IPS DF 6.9 (cell line): ENCODE measurements around the gene SRA1.

Source experiments
- DNase-seq: peaks from one replicate; pipeline ENCODE4 v3.0.0-alpha.2; 2013; ENCODE audit warnings: low read depth, low spot score
- H3K27ac ChIP-seq: one replicate; pipeline ENCODE4 v1.5.1; 2013; ENCODE audit warnings: low read length, control low read depth
- H3K27me3 ChIP-seq: 2 replicates; pipeline ENCODE4 v1.6.1; 2013; ENCODE audit warnings: mild to moderate bottlenecking, low read length; ENCODE audit not compliant: control insufficient read depth, insufficient read depth
- H3K36me3 ChIP-seq: 2 replicates; pipeline ENCODE4 v1.6.1; 2013; ENCODE audit warnings: low read length; ENCODE audit not compliant: control insufficient read depth, insufficient read depth
- H3K4me1 ChIP-seq: 2 replicates; pipeline ENCODE4 v1.6.1; 2013; ENCODE audit warnings: low read length; ENCODE audit not compliant: control insufficient read depth, insufficient read depth
- H3K4me3 ChIP-seq: 2 replicates; pipeline ENCODE4 v1.5.1; 2013; ENCODE audit warnings: mild to moderate bottlenecking, low read length
- H3K9me3 ChIP-seq: 2 replicates; pipeline ENCODE4 v1.6.1; 2013; ENCODE audit warnings: low read length, inconsistent platforms; ENCODE audit not compliant: control insufficient read depth, insufficient read depth
- WGBS: extraction: QIAGEN DNeasy Blood & Tissue Kit; methylation state at CpG from one replicate; pipeline ENCODE4 v1.1.7; 2013; ENCODE audit warnings: mixed read lengths, missing lambda C conversion rate; ENCODE audit not compliant: insufficient read length, insufficient coverage; 5-methylcytosine and 5-hydroxymethylcytosine counted together

The SRA1 gene

DNA sequence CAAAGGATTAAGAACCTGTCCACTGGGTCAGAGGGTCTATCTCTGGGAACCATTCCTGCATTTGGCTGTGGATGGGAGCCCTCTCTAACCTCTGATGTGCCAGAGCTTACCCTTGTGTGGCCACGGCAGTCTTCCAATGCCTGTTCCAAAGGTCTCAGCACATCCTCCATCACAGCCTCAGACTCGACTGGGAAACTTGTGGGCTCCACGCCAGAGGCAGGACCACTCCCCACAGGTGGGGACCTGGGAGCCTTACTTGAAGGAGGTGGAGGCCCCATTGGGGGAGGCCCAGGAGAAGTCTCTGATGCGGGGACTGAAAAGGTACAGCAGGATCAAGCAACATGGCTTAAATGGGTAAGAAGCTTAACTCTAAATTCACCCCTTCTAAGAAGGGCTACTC lies 5.4 kb downstream of the SRA1 start:
- Histone ChIP-seq H3K27ac (no peak overlapping the region), H3K36me3 (peaks cover 15% of the 10 kb centered on the region; the same call in 1 of the 2 replicates), H3K4me1 (peaks cover 3% of the 10 kb centered on the region; the same call in 1 of the 2 replicates), H3K9me3 (no peaks in the 10 kb centered on the region), H3K4me3 (no peak overlapping the region), H3K27me3 (no peaks in the 10 kb centered on the region)
- no peak for DNase-seq
- no CpG with 5 or more reads among the region's 4 CpGs for WGBS

DNA sequence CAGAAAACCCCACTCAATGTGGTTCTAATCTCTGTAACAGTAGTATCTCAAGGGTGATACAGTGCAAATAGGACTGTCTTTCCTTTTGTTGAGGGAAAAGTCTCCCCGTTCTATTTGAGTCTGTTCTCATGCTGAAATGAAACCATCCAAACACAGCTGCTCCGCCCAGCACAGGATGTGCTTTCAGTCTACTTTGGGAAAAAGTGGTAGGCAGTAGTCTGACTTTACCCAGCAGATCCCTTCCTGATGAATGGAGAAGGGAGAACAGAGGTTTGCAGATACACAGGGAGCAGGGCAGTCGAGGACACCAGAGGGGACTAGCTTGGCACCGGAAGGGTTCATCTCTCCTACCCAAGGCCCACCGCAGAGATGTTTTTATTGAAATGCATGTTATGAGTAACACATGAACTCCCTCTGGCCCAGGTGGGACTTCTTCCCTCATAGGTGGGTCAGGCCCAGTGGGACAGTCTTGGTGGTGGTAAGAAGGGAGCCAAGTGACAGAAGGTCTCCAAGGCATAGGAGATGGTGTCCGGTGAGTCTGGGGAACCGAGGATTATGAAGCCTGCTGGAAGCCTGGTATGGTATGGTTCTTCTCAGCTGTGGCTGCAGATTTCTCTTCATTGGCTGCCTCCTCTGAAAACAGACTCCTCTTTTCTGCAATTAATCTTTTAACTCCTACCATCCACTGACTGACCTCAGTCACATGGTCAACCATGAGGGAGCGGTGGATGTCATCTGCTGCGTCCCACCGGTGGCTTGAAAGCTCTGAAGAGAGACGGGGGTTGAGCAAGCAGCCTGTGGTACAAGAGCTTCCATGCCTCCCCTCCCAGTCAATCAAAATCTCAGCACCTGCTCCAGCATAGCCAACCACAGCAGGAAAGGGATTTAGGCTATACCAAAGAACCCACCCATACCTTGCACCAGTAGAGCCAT lies 6.9 kb downstream of the SRA1 start:
- Histone ChIP-seq H3K4me3 (no peak overlapping the region), H3K4me1 (peaks cover 3% of the 10 kb centered on the region; the same call in 1 of the 2 replicates), H3K27ac (no peak overlapping the region), H3K9me3 (no peaks in the 10 kb centered on the region), H3K36me3 (peaks cover 15% of the 10 kb centered on the region; the same call in 1 of the 2 replicates), H3K27me3 (no peaks in the 10 kb centered on the region)
- no CpG with 5 or more reads among the region's 11 CpGs for WGBS
- DNase-seq, result no peak

DNA sequence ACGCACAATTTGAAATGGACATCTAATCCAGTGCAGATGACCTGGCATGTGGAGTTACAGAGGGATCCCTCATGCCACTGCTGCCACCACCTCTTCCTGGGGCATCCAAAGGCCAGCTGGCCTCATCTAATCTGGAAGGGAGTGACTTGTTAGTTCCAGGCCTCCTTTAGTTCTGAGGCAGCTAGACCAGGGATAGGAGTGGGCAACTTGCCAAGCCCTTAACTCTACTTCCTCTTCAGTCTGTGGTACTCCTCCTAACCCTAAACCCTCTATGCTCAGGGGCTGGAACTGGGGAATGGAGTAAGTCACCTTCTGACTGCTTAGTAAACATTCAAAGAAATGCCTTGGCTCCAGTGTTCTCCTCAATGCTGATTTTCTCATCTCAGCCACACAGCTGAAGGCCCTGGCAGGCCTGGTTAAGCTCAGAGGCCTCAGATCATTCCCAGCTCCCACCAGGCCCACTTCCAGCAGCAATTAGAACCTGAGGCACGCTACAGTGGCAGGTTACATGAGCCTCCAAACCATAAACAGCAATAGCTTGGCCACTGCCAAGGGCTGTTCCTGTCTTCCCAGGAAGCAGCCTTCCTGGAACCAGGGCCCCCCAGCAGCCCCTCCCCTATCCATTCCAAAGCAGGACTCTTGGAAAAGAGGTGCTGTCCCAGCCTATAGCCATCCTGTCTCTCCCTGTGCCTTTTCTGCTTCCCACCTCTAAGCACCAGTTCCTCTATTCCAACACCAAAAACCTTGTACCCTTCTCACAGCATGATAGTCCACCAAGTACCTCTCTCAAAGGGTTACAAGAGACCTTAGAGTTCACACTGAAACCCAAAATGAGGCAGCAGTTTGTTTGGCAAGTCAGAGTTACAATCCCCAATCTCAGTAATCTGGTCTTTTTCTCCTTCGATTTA lies 7.8 kb downstream of the SRA1 start:
- WGBS, result no CpG with 5 or more reads among the region's 3 CpGs
- no peak overlapping the region for H3K27ac ChIP-seq
- no peaks in the 10 kb centered on the region for H3K27me3 ChIP-seq
- H3K9me3 ChIP-seq, result no peaks in the 10 kb centered on the region
- peaks cover 3% of the 10 kb centered on the region; the same call in 1 of the 2 replicates for H3K4me1 ChIP-seq
- peaks cover 15% of the 10 kb centered on the region; the same call in 1 of the 2 replicates for H3K36me3 ChIP-seq
- H3K4me3 ChIP-seq, result no peak overlapping the region
- no peak for DNase-seq

DNA sequence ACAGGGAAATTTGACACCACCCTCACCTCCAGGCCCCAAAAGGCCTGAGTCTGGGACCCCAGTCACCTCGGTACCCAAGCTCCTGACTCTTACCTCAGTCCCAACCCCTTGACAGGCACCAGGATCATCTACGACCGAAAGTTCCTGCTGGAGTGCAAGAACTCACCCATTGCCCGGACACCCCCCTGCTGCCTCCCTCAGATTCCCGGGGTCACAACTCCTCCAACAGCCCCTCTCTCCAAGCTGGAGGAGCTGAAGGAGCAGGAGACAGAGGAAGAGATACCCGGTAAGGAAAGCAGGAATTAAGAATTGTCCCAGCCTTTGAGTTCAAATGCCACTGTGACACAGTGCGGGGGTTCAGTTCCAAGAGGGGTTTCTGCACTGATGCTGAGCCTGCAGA lies 8.5 kb downstream of the SRA1 start:
- no peak overlapping the region for H3K27ac ChIP-seq
- H3K4me3 ChIP-seq, result no peak overlapping the region

DNA sequence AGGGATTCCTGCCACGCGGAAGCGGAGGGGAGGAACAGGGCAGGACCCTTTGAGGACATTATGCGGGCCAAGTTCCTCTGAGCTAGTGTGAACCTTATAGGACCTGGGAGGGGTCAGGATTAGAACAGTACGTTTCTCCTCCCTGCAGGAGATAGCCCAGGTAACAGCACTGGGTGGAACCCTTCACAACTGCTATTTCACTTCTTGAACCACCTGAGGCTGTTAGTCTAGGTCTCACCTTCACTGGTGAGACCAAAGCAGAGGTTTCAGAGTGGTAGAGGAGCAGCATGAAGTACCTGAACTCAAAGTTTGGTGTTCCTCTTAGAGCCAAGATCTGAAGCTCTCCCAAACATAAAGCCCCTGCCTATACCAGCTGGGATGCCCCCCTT lies 9.0 kb downstream of the SRA1 start:
- Histone ChIP-seq H3K36me3 (peaks cover 15% of the 10 kb centered on the region; the same call in 1 of the 2 replicates), H3K4me1 (peaks cover 3% of the 10 kb centered on the region; the same call in 1 of the 2 replicates), H3K27ac (no peak overlapping the region), H3K27me3 (no peaks in the 10 kb centered on the region), H3K4me3 (peak overlapping the region; percentile 39; the same call in 1 of the 2 replicates), H3K9me3 (no peaks in the 10 kb centered on the region)
- no CpG with 5 or more reads among the region's 5 CpGs for WGBS
- DNase-seq, result no peak

More for the DNA sequence above, 8.5 kb downstream of the SRA1 start:
- H3K36me3 ChIP-seq, result peaks cover 15% of the 10 kb centered on the region; the same call in 1 of the 2 replicates
- peaks cover 3% of the 10 kb centered on the region; the same call in 1 of the 2 replicates for H3K4me1 ChIP-seq
- H3K9me3 ChIP-seq, result no peaks in the 10 kb centered on the region
- H3K27me3 ChIP-seq, result no peaks in the 10 kb centered on the region
- DNase-seq, result no peak
- WGBS, result no CpG with 5 or more reads among the region's 7 CpGs

DNA sequence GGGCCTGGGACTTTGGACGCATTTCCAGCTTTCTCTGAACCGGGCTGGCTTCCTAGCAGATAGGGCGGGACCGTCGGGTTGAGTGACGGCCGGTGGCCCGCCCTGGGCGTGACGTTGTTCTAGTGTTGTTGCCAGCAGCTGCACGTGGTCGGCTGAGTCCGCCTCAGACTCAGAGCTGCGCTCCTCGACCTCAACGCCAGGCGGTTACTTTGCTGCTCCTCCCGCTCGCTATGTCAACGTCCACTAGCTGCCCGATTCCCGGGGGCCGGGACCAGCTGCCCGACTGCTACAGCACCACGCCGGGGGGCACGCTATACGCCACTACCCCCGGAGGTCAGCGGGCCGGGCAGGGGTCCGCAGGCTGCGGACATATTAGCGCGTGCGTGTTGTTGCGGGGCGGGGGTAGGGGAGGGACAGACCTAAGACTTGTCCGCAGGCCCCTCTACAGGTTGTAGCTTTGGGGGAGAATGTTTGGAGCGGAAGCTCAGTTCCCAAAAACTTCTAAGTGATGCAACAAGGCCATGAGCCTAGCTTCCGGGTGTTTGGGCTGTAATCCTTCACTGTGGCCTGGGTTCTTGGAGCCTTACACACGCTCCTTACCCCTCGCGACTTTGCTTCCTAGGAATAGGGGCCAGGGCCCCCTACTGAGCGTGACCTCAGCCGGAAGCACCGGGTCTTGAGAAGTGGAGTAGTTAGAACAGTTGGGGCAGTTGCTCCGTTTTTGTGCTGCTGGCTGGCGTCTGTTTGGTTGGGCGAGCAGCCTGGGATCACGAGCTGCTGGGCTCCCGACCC lies 9.6 kb downstream of the SRA1 start, which contains the start of gene EIF4EBP3:
EIF4EBP3 (plus strand) TSS at position 155 of the 792 bp plus-strand sequence; CDS start at position 231, 76 bp downstream.
- peaks cover 3% of the 10 kb centered on the region; the same call in 1 of the 2 replicates for H3K4me1 ChIP-seq
- no peak within 1 kb of the TSS for H3K27ac ChIP-seq
- peak; percentile 93 for DNase-seq
- H3K27me3 ChIP-seq, result no peaks in the 10 kb centered on the region
- no CpG with 5 or more reads among the region's 52 CpGs for WGBS
- H3K36me3 ChIP-seq, result peaks cover 15% of the 10 kb centered on the region; the same call in 1 of the 2 replicates
- peak within 1 kb of the TSS; percentile 39; the same call in 1 of the 2 replicates for H3K4me3 ChIP-seq
- H3K9me3 ChIP-seq, result no peaks in the 10 kb centered on the region

DNA sequence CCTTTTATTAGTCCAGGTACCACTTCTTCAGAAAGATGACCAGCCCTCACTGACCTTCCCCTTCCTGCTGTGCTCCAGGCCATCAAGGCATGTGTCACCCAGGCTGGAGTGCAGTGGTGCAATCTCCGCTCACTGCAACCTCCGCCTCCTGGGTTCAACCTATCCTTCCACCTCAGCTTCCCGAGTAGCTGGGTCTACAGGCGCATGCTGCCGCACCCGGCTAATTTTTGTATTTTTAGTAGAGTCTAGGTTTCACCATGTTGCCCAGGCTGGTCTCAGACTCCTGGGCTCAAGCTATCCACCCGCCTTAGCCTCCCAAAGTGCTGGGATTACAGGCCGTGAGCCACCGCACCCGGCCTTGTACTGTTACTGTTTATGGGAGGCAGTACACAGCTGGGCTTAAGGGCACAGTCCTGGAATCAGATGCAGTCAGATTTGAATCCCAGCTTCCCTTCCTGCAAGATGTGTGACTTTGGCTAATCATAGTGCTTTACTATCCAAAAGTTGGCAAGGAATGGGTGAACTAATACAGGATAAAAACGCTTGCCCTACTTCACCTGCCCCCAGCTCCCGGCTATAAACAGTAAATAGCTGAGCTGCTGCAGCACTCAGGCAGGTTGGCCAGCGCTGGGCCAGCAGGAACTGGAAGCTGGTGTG lies 10.3 kb downstream of the SRA1 start:
- H3K27ac ChIP-seq, result no peak overlapping the region
- no peaks in the 10 kb centered on the region for H3K9me3 ChIP-seq
- peaks cover 18% of the 10 kb centered on the region; the same call in 1 of the 2 replicates for H3K36me3 ChIP-seq
- no peaks in the 10 kb centered on the region for H3K27me3 ChIP-seq
- DNase-seq, result no peak
- no peak overlapping the region for H3K4me3 ChIP-seq
- WGBS, result no CpG with 5 or more reads among the region's 13 CpGs
- peaks cover 3% of the 10 kb centered on the region; the same call in 1 of the 2 replicates for H3K4me1 ChIP-seq

DNA sequence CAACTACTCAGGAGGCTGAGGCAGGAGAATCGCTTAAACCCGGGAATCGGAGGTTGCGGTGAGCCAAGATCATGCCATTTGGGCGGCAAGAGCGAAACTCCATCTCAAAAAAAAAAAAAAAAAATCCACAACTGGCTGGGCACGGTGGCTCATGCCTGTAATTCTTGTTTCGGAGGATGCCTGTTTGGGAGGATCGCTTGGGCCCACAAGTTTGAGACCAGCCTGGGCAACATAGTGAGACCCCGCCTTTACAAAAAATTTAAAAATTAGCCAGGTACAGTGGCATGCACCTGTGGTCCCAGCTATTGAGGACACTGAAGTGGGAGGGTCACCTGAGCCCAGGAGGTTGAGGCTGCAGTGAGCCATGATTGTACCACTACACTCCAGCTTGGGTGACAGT lies 11.7 kb downstream of the SRA1 start:
- Histone ChIP-seq H3K27me3 (no peaks in the 10 kb centered on the region), H3K36me3 (peaks cover 15% of the 10 kb centered on the region; the same call in 1 of the 2 replicates), H3K9me3 (no peaks in the 10 kb centered on the region), H3K4me3 (no peak overlapping the region), H3K27ac (no peak overlapping the region), H3K4me1 (peaks cover 3% of the 10 kb centered on the region; the same call in 1 of the 2 replicates)
- no peak for DNase-seq
- WGBS, result no CpG with 5 or more reads among the region's 10 CpGs

DNA sequence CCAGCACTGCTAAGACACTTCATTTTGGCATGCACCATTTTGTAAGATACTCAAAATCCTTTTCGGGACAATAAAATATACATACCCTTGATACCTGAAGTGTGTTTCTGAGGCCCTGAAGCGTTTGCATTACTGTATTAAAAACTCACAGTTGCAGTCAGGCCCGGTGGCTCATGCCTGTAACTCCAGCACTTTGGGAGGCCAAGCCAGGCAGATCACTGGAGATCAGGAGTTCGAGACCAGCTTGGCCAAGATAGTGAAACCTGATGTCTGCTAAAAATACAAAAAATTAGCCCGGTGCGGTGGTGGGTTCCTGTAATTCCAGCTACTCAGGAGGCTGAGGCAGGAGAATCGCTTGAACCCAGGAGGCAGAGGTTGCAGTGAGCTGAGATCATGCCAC lies 12.3 kb downstream of the SRA1 start:
- H3K4me3 ChIP-seq, result no peak overlapping the region
- H3K27ac ChIP-seq, result no peak overlapping the region
- no peaks in the 10 kb centered on the region for H3K9me3 ChIP-seq
- peaks cover 3% of the 10 kb centered on the region; the same call in 1 of the 2 replicates for H3K4me1 ChIP-seq
- no CpG with 5 or more reads among the region's 7 CpGs for WGBS
- DNase-seq, result no peak
- H3K36me3 ChIP-seq, result peaks cover 10% of the 10 kb centered on the region; the same call in 1 of the 2 replicates
- no peaks in the 10 kb centered on the region for H3K27me3 ChIP-seq
